Ureter (tissue), 1 donor: ENCODE results near the gene LRRN2. TPM values are rescaled to one million over a fixed set of nuclear protein-coding genes. Genes with fewer than 3 reads are reported as not detected.
"Not testable (repeated sequence)": the region's sequence is repeated elsewhere in the genome, so short reads cannot be mapped to it uniquely, and the experiment has no call there.

Experiments used
- DNase-seq: peaks from one replicate; pipeline ENCODE4 v3.0.0-alpha.2; 2020; ENCODE audit warnings: low spot score
- total RNA-seq: library from RNA; stranded (reverse); gene quantifications from one replicate; pipeline ENCODE4 v1.2.4, GENCODE V29; 2023
- donor health status: DM: yes; HTN: yes; CAD: no.

Gene LRRN2
- total RNA-seq, 1 donor from 2014 or later, result 2.1 TPM

DNA sequence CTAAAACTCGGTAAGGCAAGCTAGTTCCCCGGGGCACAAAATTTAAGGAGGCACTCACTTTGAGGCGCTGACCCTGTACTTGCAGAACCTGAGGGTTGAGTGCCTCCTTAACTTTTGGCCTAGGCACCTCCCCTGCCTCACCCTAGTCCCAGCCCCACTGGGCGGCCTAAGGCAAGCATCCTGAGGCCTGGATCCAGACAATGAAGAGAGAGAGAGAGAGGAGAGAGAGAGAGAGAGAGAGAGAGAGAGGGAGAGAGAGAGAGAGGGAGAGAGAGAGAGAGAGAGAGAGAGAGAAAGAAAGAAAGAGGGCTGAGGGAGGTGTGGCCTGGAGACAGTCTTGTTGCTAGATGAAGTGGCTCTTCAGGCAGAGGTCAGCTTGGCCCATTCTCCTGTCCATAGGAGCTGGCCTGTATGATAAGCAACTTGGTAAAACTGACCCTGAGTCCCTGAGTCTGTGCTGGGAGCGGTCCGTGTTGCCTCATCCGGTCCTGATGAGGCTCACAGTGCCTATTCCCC lies 7.4 kb upstream of the LRRN2 start:
- no peak for DNase-seq

DNA sequence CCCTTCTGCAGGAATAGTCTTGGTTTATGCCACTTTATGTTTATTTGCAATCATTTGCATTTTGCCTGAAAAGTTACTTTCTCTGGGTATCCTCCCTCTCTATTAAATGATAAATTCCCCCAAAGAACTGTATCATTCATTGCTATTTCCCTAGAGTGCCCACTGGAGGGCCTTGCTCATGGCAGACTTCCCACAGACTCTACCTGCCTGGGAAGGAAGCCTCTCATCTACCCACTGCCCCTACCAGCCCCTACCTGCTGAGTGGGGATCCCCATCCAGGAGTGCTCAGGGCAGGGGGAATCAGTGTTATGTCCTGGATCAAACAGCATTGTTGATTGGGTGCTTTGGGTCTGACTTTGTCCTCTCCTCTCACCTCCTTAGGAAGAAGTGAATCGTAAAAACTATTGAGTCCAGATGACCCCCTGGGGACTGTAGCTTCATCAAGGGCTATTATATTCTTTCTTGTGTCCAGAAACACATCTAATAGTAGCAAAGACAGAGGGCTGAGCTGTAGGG lies 6.8 kb upstream of the LRRN2 start:
- DNase-seq, result no peak

DNA sequence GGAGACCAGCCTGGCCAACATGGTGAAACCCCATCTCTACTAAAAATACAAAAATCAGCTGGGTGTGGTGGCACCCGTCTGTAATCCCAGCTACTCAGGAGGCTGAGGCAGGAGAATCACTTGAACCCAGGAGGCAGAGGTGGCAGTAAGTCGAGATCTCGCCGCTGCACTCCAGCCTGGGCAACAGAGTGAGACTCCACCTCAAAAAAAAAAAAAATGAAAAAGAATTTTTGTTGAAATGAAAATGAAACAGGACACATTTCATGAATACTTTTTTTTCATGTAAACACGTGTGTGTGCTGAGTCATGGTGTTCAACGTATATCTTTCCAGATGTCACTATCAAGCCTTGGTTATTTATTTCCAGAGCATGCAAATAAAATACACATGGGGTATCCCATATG lies 5.8 kb upstream of the LRRN2 start:
- not testable (repeated sequence) for DNase-seq

DNA sequence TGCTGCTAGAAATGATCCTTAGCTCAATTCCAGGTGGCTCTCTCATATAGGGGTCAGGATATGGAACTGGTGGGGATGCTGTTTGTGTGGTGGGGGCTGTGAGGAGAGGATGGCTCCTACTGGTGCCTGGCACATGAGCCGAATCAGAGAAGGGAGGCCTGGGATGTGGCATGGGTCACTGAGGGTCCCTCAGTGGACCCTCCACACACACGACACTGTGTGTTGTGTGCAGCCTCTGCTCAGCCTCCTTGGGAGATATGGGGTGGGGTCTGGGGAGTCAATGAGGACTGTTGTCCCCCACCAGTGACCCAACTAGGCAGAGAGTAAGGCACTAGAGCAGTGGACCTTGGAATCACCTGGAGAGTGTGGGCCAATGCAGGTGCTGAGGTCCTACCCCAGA lies 3.2 kb upstream of the LRRN2 start:
- DNase-seq, result no peak

DNA sequence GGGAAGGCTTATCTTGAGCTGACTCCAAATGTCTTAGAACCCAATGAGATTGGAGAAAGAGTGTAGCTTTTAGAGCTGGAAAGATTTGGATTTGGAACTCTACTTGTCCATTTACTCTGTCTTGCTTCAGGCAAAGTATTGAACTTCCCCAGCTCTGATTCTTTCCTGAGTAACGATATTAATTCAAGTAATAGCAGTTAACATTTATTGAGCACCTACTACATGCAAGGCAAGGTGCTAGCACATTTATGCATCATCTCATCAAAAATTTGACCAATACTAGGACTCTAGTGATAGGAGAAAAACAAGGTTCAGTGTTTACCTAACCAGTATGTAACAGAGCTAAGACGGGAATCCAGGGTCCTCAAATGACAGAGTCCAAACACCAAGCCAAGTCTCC lies 2.5 kb upstream of the LRRN2 start:
- DNase-seq, result no peak

DNA sequence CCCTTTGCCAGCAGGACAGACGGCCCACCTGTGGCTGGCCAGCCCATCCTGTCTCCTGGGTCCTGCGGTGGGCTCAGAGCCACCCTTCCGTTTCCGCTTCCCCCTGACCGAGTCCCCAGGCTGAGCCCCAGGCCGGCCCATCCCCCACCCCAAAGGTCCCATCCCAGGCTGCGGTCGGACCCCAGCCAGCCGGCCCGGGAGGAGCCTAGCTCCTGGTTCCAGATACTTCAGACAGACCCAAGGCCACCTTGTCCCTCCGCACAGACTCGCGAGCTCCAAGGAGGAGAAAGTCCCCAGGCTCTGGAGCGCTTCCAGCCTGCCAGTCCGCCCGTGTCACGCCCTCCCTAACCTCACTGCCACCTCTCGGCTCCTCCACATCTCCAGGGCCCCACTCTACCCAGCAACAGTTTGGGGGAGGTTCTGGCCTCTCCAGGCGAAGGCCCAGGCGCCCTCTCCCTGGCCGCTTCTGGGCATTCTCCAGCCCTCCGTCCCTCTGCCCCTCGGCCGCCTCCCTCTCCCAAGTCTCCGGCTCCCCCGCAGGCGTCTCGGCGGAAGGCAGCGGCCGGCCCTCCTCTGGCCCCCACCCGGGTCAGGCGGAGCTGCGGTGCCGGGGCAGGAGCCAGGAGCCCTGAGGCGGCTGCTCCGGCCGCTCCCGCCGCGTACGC lies 835 bp downstream of the LRRN2 start:
- no peak for DNase-seq

DNA sequence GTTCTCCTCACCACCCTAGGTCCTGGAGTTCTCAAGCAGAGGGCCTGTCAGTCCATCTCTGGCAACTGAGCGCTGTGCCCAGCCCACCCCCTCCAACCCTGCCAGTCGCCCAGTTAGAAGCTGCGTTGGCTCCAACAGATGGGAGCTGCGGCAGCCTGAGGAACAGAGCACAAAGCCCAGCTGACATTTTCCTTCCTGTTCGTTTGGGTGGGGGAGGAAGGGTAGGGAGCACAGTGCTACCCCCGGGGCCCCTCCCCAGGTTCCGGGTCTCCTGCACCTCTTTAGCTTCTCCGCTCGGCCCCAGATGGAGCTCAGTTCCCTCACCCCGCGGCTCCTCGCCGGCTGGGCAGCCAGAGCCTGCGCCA lies 1.4 kb downstream of the LRRN2 start:
- no peak for DNase-seq

DNA sequence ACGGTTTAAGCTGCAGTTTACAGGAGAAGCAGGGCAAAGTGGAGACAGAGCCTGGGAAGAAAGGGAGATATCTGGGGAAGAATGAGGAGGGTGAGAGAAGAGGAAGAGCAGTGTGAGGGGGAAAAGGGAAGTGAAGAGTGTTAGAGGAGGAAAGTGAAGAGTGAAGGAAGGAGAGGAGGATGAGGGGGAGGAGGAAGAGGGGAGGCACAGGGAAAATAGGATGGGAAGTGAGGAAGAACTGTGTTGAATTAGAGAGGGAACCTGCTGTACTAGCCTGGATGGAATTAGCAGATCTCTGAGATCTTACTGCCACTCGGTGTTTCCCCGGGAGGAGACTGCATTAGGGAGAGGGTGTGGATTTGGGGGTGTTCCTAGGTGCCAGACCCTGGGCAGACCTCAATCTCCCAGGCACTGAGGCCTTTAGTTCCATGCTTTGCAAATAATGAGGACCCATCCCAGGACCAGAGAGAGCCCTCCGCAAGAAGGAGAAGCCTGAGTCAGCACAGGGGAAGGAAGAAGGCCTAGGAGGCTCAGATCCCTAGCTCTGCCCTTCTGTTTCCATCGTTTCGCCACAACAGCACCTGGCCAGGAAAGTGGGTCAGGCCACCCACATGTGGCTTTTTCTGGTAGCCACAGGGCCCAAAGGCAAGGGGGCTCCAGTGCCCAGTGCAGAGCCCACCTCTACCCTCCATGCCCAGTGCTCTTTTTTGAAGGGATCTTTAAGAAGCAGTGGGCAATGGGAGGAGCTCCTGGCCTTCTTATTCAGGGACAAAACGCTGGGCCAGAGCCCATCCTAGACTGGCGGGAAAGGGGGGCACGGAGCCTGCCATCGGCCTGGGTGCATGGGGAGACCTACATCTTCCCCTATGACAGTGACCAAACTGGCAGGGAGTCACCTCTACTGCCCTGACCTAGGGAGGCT lies 2.0 kb downstream of the LRRN2 start:
- DNase-seq, result no peak

DNA sequence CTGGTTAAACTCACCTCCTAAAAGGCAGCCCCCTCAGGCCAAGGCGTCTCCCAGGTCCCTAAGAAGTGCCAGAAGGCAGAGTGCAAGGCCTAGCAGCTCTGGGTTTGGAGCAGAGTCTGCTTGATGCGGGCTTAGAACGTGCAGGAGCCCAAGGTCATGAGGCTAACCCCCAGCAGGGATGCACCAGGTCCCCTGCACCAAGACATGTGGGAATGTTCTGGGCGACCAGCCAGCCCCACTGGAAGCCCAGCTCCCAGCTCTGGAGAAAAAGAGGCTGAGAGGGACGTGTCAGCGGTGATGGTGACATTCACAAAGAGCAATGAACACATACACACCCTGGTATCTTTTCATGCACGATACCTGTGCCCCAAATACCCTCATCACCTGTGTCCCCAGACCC lies 5.1 kb downstream of the LRRN2 start:
- DNase-seq, result no peak

DNA sequence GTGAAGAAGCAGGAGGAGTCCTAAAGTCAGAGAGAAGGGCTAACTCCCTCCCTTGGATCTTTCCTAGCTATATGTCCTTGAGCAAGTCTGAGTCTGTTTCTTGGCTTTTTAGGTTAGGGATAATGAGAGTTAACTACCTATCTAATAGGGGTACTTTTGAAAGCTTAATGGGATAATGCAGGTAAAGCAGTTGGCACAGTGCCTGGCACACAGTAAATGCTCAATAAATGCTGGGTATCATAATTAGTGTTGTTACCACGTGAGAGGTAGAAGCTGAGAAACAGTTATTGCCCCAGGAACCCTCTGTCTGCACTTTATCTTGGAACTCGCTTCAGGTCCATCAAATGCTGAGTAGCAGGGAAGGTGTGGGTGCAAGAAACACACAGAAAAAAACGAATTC lies 5.5 kb downstream of the LRRN2 start:
- no peak for DNase-seq

DNA sequence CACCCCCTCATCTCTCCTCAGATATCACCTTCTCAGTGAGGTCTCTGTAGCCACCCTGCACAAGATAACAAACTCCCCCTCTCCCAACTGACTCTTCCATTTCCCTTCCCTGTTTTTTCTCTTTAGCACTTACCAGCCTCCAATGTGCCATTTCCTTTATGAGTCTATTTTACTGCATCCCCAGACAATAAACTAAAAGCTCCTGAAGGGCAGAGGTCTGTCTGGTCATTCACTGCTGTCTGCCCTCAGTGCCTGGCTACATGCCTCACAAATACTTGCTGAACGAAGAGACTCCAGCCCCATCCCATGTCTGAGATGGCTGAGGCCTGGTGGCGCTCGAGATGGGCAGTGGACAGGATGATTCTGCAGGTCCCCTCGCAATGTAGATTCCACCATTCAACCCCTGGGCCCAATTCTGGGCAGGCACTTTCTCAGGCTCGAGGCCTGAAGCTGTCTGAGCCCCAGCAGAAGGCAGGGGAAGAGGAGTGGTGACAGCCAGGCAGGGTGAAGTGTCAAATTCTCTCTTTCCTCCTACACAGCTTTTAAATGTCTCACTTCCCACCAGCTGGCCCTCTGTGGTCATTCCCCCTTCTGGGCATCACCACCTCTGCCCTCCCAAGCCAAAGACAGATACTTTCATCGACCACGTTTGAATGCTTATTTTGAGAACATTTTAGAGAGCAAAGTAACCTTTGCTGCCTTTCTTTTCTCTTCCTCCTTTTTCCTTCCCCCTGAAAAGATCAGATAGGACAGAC lies 6.6 kb downstream of the LRRN2 start:
- no peak for DNase-seq

DNA sequence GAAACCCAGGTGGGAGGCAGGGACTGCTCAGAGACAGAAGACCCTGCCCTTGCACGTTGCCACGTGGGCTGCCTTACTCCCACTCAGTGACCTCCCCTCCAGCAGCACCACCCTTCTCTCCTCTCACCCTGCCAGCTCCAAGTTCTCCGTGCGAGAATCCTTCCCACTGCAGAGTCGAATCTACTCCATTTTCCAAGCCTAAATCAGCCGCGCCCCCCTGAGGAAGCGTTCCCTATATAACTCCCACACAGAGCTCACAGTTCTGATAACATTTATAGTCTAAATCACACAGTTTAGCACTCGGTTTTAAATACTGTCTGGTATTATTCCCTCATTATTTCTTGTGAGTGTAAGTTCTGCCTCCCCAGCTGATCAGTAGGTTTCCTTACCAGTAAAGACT lies 7.7 kb downstream of the LRRN2 start:
- no peak for DNase-seq

DNA sequence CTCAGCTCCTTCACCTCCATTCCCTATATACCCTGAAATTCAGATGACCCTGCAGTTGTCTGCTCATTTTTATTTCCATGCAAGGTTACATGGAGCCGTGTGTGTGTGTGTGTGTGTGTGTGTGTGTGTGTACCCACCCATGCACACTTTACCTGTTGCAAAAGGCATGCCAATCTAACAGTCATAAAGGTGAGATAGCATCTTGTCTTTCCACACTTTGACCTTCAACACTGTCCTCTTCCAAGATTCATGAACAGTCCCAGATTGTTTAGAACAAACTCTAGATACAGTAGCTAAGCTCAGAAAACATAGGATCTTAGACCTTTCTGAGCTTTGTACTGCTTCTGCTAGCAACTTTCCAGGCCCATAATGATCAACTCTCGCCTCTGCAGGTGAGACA lies 9.5 kb downstream of the LRRN2 start:
- no peak for DNase-seq

DNA sequence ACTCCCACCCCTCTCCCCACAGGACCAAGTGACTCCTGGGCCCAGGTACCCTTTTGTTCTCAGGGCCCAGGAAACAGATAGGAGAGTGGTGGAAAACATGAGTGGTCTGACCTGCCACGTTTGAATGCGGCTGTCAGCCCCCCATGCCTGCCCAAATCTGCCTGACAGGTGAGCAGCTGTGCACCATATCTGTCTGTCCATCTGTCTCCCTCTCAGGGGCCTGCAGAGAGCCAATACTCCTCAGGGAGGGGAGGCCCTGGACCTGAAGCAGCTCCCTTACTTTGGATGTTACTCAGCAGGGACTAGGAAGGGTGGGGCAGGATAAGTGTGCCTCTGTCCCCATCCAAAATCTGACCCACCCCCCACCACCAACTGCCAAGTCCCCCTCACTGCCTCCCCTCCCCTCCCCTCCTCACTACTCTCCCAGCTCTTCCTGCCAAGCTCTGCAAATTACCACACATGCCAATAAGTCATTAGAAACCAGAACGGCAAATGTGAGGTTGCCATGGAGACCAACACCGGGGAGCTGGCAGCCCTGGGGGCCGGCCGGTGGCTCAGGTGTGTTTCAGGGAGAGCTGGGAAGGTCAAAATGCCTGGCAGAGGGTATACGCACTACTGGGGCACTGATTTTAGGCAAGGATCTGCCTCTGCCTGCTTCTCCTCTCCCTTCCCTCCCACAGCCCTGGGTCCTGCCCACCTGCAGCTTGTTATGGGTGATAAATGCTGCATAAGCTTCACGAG lies 11.5 kb downstream of the LRRN2 start:
- DNase-seq, result no peak

DNA sequence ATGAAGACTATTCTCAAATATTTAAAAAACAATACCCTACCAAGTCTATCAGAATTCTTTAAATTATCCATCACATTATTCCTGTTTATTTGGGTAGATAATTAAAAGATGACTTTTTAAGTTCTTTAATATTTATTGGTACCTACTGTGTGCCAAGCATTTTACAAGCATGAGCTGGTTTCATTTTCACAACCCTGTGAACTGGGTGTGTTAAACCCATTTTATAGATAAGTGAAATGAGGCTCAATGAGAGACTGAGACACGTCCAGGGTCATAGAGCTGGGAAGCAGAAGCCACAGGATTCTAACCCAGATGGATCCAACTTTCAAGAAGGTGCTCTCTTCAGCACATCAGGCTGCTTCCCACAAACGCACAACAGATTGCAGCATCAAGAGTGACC lies 12.3 kb downstream of the LRRN2 start:
- no peak for DNase-seq

DNA sequence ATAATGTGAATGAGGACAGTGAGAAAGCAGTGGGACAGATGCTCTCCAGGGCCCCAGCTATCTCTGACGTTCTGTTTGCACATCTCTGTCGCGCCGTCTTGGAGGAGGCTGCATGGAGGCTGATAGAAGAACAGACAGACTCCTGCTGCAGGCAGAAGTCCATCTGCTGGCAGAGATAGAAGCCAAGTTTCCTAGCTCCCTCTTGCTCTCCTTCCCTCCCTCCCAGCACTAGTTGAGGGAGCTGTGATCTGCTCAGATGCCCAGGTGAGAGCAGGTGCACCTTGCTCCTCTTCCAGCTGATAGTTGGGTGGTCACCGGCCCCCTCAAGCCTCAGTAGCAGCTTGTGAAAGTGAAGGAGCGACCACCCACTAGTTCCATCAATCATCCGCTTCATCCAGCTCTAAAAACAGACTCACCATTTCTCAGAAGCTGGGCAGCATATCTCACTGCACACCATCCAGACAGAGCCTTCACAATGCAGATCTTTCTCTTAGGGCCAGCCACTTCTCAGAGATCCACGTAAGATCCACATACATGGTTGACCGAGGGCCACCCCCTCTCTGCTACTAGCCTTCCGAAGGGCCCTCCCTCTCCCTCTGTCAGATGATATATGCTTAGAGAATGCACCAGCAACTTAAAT lies 12.9 kb downstream of the LRRN2 start:
- no peak for DNase-seq

DNA sequence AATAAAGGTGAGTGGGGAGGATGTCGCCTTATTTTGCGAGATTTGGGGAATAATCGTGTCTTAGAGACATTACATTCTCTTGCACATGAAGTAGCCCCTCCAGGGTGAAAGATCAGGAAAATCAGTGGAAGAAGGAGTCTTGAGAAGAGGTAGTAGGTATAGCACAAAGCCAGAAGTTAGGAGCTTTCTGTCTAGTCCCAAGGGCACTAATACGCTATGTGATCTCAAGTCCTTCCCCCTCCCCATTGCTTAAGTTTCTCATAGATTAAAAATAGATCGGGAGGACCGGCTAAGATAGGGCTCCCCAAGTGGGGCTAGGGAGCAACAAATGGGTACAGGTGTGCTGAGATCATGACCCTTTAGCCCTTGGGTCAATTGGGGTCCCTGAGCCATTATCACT lies 13.5 kb downstream of the LRRN2 start:
- no peak for DNase-seq

DNA sequence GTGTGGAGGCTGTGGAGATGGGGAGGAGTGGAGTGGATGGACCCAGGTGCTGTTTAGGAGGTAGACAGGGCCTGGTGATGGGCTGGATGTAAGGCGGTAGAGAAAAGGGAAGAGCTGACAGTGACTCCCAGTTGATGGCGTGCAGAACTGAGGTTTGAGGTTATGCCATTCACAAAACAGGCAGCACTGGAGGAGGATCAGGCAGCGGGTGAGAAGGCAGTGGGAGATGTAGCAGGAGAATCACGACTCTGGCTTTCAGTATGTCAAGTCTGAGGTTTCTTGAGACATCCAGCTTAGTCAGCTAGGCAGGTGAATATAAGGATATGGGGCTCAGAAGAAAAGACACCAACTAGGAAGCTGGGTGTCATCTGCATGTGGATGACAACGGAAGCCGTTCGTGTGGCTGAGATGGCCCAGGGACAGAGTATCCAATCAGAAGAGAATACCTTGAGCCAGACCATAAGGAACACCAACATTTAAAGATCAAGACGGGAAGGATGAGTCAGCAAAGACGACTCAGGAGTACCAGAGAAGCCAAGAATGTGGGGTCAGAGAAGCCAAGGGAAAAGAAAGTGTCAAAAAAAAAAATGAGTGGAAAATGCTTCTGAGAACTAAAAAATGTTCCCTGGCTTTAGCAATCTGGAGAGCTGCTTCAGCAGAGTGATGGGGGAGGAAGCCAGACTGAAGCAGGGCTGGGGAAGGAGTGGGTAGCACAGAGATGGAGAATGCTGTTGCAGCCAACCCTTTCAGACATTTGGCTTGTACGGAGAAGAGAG lies 15.2 kb downstream of the LRRN2 start:
- no peak for DNase-seq

DNA sequence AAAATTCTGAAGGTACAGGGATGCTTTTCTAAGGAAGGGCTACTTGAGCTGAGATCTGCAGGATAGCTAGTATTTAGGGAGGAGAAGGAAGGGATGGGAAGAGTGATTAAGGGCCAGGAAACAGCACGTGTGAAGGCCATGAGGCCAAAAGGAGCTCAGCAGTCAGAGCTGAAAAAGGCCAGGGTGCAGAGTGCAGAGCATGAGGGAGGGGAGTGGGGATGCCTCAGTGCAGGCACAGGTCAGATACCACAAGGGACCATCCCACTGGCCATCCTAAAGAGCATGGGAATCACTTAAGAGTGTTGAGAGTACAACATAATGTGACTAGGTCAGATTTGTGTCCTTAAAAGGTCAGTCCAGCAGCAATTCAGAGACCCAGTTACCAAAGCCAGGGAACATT lies 16.0 kb downstream of the LRRN2 start:
- no peak for DNase-seq

DNA sequence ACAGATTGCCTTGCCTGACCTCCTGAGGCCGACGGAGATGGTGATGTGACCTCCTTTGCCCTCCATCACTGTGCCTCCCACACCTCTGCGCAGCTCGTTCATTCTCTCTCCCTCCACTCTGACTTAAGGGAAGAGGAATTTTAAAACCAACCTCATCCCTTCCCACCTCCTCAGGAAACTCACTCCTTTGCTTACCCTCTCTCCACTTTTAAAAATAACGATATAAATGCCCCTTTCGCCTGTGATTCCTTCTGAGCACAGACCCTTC lies 21.2 kb downstream of the LRRN2 start:
- DNase-seq, result no peak
